H1 (cell line): Measurements from ENCODE around the gene PRR7. TPM values are rescaled to one million over a fixed set of nuclear protein-coding genes. Genes with fewer than 3 reads are reported as not detected.

Source experiments
- CTCF ChIA-PET: fragments of 300-600 bp; sonication (Branson Sonifier 250); formaldehyde crosslinking; loops from one replicate; lab custom pipeline; 2021; ENCODE audit not compliant: partially characterized antibody; lab: Charles Lee
- POLR2A ChIA-PET: fragments of 300-600 bp; sonication (Branson Sonifier 250); formaldehyde crosslinking; loops from one replicate; lab custom pipeline; 2021; ENCODE audit warnings: inconsistent platforms; ENCODE audit not compliant: partially characterized antibody; lab: Charles Lee
- DNase-seq, 2 experiments: peaks; one replicate each; pipeline versions ENCODE4 v3.0.0 to v3.0.0-alpha.2; 2010 to 2022; ENCODE audit warnings: low spot score in 2 of 2, low read depth in 1 of 2, mixed read lengths in 1 of 2
- FAIRE-seq: peaks from 2 replicates; lab custom pipeline; 2011; peaks lifted over from hg19 to GRCh38; lab: Jason Lieb, UNC
- H2AFZ ChIP-seq: 2 replicates; pipeline ENCODE4 v1.8.1; 2012; ENCODE audit warnings: low read length, inconsistent platforms
- H2AK5ac ChIP-seq: 2 replicates; pipeline ENCODE4 v1.6.1; 2013; ENCODE audit warnings: low read depth, low read length
- H2BK120ac ChIP-seq: replicated peaks from 2 replicates; pipeline ENCODE3; 2013; ENCODE audit warnings: low read depth, low read length, inconsistent platforms
- H2BK12ac ChIP-seq: 2 replicates; pipeline ENCODE4 v1.6.1; 2013; ENCODE audit warnings: low read depth, low read length
- H2BK15ac ChIP-seq: 2 replicates; pipeline ENCODE4 v1.6.1; 2013; ENCODE audit warnings: low read length
- H2BK20ac ChIP-seq: 2 replicates; pipeline ENCODE4 v1.6.1; 2013; ENCODE audit warnings: low read length
- H2BK5ac ChIP-seq: 2 replicates; pipeline ENCODE4 v1.6.1; 2013; ENCODE audit warnings: low read depth, low read length
- H3K14ac ChIP-seq: 2 replicates; pipeline ENCODE4 v1.6.1; 2013; ENCODE audit warnings: inconsistent platforms; ENCODE audit not compliant: insufficient read length
- H3K18ac ChIP-seq: 2 replicates; pipeline ENCODE4 v1.6.1; 2013; ENCODE audit warnings: low read length; ENCODE audit errors: extremely low read depth
- H3K23ac ChIP-seq: 2 replicates; pipeline ENCODE4 v1.6.1; 2013; ENCODE audit warnings: inconsistent platforms; ENCODE audit not compliant: insufficient read length
- H3K23me2 ChIP-seq: 2 replicates; pipeline ENCODE4 v1.6.1; 2013; ENCODE audit warnings: low read depth, low read length
- H3K27ac ChIP-seq: 2 replicates; pipeline ENCODE4 v1.6.1; 2011; ENCODE audit warnings: low read depth, low read length, inconsistent platforms
- H3K27me3 ChIP-seq, 4 experiments: replicated peaks in 1 of 4; 1 replicate in 1 of 4; 2 replicates in 3 of 4; pipeline versions ENCODE4 v1.6.1 to v1.8.1; 2011 to 2013; ENCODE audit warnings: low read length in 3 of 4, mild to moderate bottlenecking in 3 of 4, inconsistent platforms in 2 of 4, mixed read lengths in 2 of 4, moderate library complexity in 1 of 4; ENCODE audit not compliant: control insufficient read depth in 3 of 4, insufficient read depth in 3 of 4; ENCODE audit errors: extremely low read depth in 1 of 4
- H3K36me3 ChIP-seq, 4 experiments: 2 replicates each; pipeline versions ENCODE4 v1.6.1 to v1.8.1; 2011 to 2013; ENCODE audit warnings: mild to moderate bottlenecking in 4 of 4, low read length in 3 of 4, moderate library complexity in 2 of 4, control low read depth in 1 of 4, inconsistent platforms in 1 of 4; ENCODE audit not compliant: insufficient read depth in 4 of 4, control insufficient read depth in 2 of 4
- H3K4ac ChIP-seq: replicated peaks from 2 replicates; pipeline ENCODE3; 2013; ENCODE audit warnings: low read length, low read depth, mixed read lengths, inconsistent platforms; ENCODE audit not compliant: insufficient read length
- H3K4me1 ChIP-seq, 4 experiments: replicated peaks in 1 of 4; 1 replicate in 1 of 4; 2 replicates in 3 of 4; pipeline versions ENCODE4 v1.6.1 to v1.8.1; 2011 to 2013; ENCODE audit warnings: low read length in 3 of 4, inconsistent platforms in 2 of 4, mixed read lengths in 1 of 4; ENCODE audit not compliant: insufficient read depth in 4 of 4, control insufficient read depth in 3 of 4
- H3K4me2 ChIP-seq, 2 experiments: 2 replicates each; pipeline versions ENCODE4 v1.6.1 to v1.8.1; 2011 to 2013; ENCODE audit warnings: low read depth in 2 of 2, low read length in 2 of 2, control low read depth in 1 of 2, inconsistent platforms in 1 of 2, mild to moderate bottlenecking in 1 of 2; ENCODE audit not compliant: insufficient read depth in 1 of 2
- H3K4me3 ChIP-seq, 4 experiments: fragments of 200-600, 300-600 bp in 1 of 4; sonication (generic), shearing (Covaris generic), sonication (Bioruptor Twin) in 1 of 4; 2 replicates each; pipeline versions ENCODE4 v1.5.1 to v1.8.1; 2011 to 2016; ENCODE audit warnings: low read length in 4 of 4, low read depth in 3 of 4, control low read depth in 2 of 4, inconsistent platforms in 2 of 4, mild to moderate bottlenecking in 2 of 4, mixed read lengths in 1 of 4, moderate library complexity in 1 of 4; ENCODE audit not compliant: insufficient read depth in 2 of 4; ENCODE audit errors: extremely low read depth in 1 of 4
- H3K56ac ChIP-seq: replicated peaks from 2 replicates; pipeline ENCODE3; 2013; ENCODE audit warnings: low read depth, mild to moderate bottlenecking, mixed read lengths, low read length, inconsistent platforms; ENCODE audit not compliant: insufficient read length
- H3K79me1 ChIP-seq: 2 replicates; pipeline ENCODE4 v1.6.1; 2013; ENCODE audit warnings: low read depth, low read length, control low read depth
- H3K79me2 ChIP-seq, 2 experiments: 2 replicates each; pipeline versions ENCODE4 v1.6.1 to v1.8.1; 2012 to 2013; ENCODE audit warnings: low read length in 2 of 2, mild to moderate bottlenecking in 2 of 2, inconsistent platforms in 1 of 2; ENCODE audit not compliant: insufficient read depth in 2 of 2, control insufficient read depth in 1 of 2
- H3K9ac ChIP-seq, 4 experiments: replicated peaks in 1 of 4; 1 replicate in 1 of 4; 2 replicates in 3 of 4; pipeline versions ENCODE4 v1.6.1 to v1.8.1; 2011 to 2013; ENCODE audit warnings: low read depth in 3 of 4, low read length in 3 of 4, control low read depth in 2 of 4, mild to moderate bottlenecking in 2 of 4, moderate library complexity in 2 of 4, inconsistent platforms in 1 of 4; ENCODE audit errors: extremely low read depth in 1 of 4
- H3K9me3 ChIP-seq, 2 experiments: 2 replicates each; pipeline versions ENCODE4 v1.6.1 to v1.8.1; 2012 to 2013; ENCODE audit warnings: mild to moderate bottlenecking in 2 of 2, moderate library complexity in 2 of 2, control low read depth in 1 of 2, inconsistent platforms in 1 of 2, low read depth in 1 of 2, low read length in 1 of 2, mixed read lengths in 1 of 2; ENCODE audit not compliant: insufficient read depth in 2 of 2
- H4K20me1 ChIP-seq, 2 experiments: replicated peaks in 1 of 2; 2 replicates each; pipeline versions ENCODE3 to v1.8.1; 2011 to 2013; ENCODE audit warnings: inconsistent platforms in 2 of 2, low read length in 2 of 2, mild to moderate bottlenecking in 1 of 2; ENCODE audit not compliant: insufficient read depth in 2 of 2, control insufficient read depth in 1 of 2
- H4K5ac ChIP-seq: 2 replicates; pipeline ENCODE4 v1.6.1; 2013; ENCODE audit warnings: low read length, low read depth, mixed read lengths, inconsistent platforms; ENCODE audit not compliant: insufficient read length
- H4K8ac ChIP-seq: 2 replicates; pipeline ENCODE4 v1.8.0; 2013; ENCODE audit warnings: mild to moderate bottlenecking, moderate library complexity, low read length, inconsistent platforms; ENCODE audit not compliant: insufficient read depth; ENCODE audit errors: extremely low read depth
- H4K91ac ChIP-seq: replicated peaks from 2 replicates; pipeline ENCODE3; 2013; ENCODE audit warnings: low read length, mixed read lengths, inconsistent platforms; ENCODE audit not compliant: insufficient read length
- CREB1 ChIP-seq: IDR thresholded peaks from 2 replicates; pipeline ENCODE4 v1.6.1; 2012; ENCODE audit warnings: inconsistent platforms
- EGR1 ChIP-seq: IDR thresholded peaks from 2 replicates; pipeline ENCODE4 v1.6.1; 2011; ENCODE audit warnings: low read depth, low read length, borderline replicate concordance
- FOSL1 ChIP-seq: IDR thresholded peaks from 2 replicates; pipeline ENCODE4 v1.6.1; 2011; ENCODE audit warnings: mild to moderate bottlenecking, low read depth, low read length, moderate library complexity; ENCODE audit not compliant: insufficient read depth
- HDAC2 ChIP-seq, 2 experiments: fragments of 300-600 bp in 1 of 2; sonication (generic) in 1 of 2; IDR thresholded peaks; 2 replicates each; pipeline ENCODE4 v1.6.1; 2011 to 2012; ENCODE audit warnings: low read depth in 2 of 2, low read length in 2 of 2, mild to moderate bottlenecking in 2 of 2, moderate library complexity in 2 of 2, borderline replicate concordance in 1 of 2, inconsistent platforms in 1 of 2
- JUN ChIP-seq: IDR thresholded peaks from 2 replicates; pipeline ENCODE4 v1.6.1; 2011; ENCODE audit warnings: low read depth, mild to moderate bottlenecking, improper control_type of control experiment, low read length
- RNF2 ChIP-seq: fragments of 200-900, 300-1000 bp; sonication (generic); IDR thresholded peaks from 2 replicates; pipeline ENCODE4 v1.7.1; 2016; ENCODE audit warnings: borderline replicate concordance, low read depth, mild to moderate bottlenecking, antibody characterized with exemption, low read length; ENCODE audit not compliant: poor library complexity, severe bottlenecking; ENCODE audit errors: missing control alignments
- TBP ChIP-seq: IDR thresholded peaks from 2 replicates; pipeline ENCODE4 v1.6.1; 2011; ENCODE audit warnings: low read depth, low read length, improper control_type of control experiment
- TCF12 ChIP-seq: IDR thresholded peaks from 2 replicates; pipeline ENCODE4 v1.6.1; 2011; ENCODE audit warnings: low read depth, mild to moderate bottlenecking, low read length
- WGBS, 2 experiments: shearing (Covaris generic) in 1 of 2; methylation state at CpG; one replicate each; pipeline versions ENCODE4 v1.1.6 to v1.1.7; 2013 to 2015; ENCODE audit warnings: low lambda C conversion rate in 2 of 2, mixed read lengths in 2 of 2, inconsistent platforms in 1 of 2, low coverage in 1 of 2, missing lambda C conversion rate in 1 of 2; ENCODE audit not compliant: insufficient replicate concordance in 2 of 2, insufficient coverage in 1 of 2, insufficient read length in 1 of 2; ENCODE audit errors: extremely low coverage in 1 of 2, missing lambda C conversion rate in 1 of 2; 5-methylcytosine and 5-hydroxymethylcytosine counted together
- polyA plus RNA-seq, 7 experiments: library from polyadenylated mRNA; depleted of rRNA in 3 of 7; stranded (reverse) in 5 of 7; unstranded in 2 of 7; fragments of >200 nt in 5 of 7; fragments of 200-250 nt in 2 of 7; gene quantifications; 1 replicate in 5 of 7; 2 replicates in 1 of 7; 4 replicates in 1 of 7; pipeline versions ENCODE4 v1.2.1 to v1.2.3, GENCODE V29; 2011 to 2013; ENCODE audit warnings: missing spikeins in 2 of 7, mixed read lengths in 2 of 7
- total RNA-seq: library from RNA; stranded (reverse); fragmentation: NEBNext Ultra II Directional; extraction: Animal tissue kit (Norgen Biotek cat#: 25700); gene quantifications from 2 replicates; pipeline ENCODE4 v1.2.1, GENCODE V29; 2021

Gene PRR7
- total and polyA plus RNA-seq, 2 of the 8 experiments (the other 6 are each of a cell fraction or from before 2014, with no cell fraction given): 8.0 to 11.8 TPM

DNA sequence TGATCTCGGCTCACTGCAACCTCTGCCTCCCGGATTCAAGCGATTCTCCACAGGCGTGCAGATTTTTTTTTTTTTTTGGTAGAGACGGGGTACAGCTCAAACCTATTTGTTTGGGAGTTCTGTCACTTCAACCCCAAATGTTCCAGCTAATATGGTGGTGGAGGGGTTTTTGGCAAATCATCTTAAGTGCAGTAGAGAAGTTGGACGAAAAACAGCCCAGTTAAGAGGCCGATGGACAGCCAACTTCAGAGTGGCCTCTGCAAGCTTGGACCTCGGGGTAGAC is 756 bp upstream of the PRR7 start:
- FAIRE-seq (no peak), DNase-seq (no peak)
- Histone ChIP-seq H3K23me2 (peaks cover 9% of the 10 kb centered on the region), H2AK5ac (no peak overlapping the region), H3K4me1 (peaks cover 0 to 30% (median 15%) of the 10 kb centered on the region in 4 experiments; a peak in 6 of 7 replicates), H4K20me1 (peaks cover 0 to 7% of the 10 kb centered on the region in 2 experiments), H2AFZ (no peak overlapping the region), H3K9ac (peak overlapping the region in 3 of 4 experiments; percentile 7 to 76 (median 74); a peak in 3 of 7 replicates), H4K91ac (no peak overlapping the region), H2BK20ac (no peak overlapping the region), H3K18ac (peak overlapping the region; percentile 84; the same call in 1 of the 2 replicates), H2BK12ac (no peak overlapping the region), H3K27me3 (peaks cover 0 to 13% (median 5%) of the 10 kb centered on the region in 4 experiments; a peak in 5 of 7 replicates), H3K9me3 (no peaks in the 10 kb centered on the region), H3K27ac (no peak overlapping the region), H3K4ac (no peak overlapping the region), H3K36me3 (peaks cover 2 to 4% (median 3%) of the 10 kb centered on the region in 4 experiments; a peak in 2 of 8 replicates), H3K4me3 (peak overlapping the region; percentile 43 to 74 (median 64); a peak in 7 of 8 replicates), H2BK15ac (no peak overlapping the region), H3K23ac (no peak overlapping the region), H4K8ac (no peak overlapping the region), H3K56ac (no peak overlapping the region), H3K14ac (no peak overlapping the region), H3K4me2 (peak overlapping the region; percentile 89 to 93), H2BK120ac (no peak overlapping the region), H3K79me1 (no peaks in the 10 kb centered on the region; the same call in none of the 2 replicates), H2BK5ac (0 out of 2 replicates have a peak overlapping the region, but pooled peaks have one; percentile 35), H4K5ac (peak overlapping the region; percentile 15), H3K79me2 (no peaks in the 10 kb centered on the region)
- CTCF ChIA-PET: interaction anchor here (0.5 to 23.6 kb wide), 16 partner anchors 8 to 737 kb away, joined by 3 to 430 read pairs (median 5); partner anchors contain the start of genes F12, PDLIM7, PFN3 and SLC34A1
- WGBS, 2 experiments: 60% methylated on average over 6 of the region's 8 CpGs; no CpG with 5 or more reads in 1 of the 2 experiments
- TF ChIP-seq HDAC2 (IDR thresholded peaks at IDR 0.05; ENCODE audit: borderline replicate concordance in 1 of 2, low read depth in 2 of 2, low read length in 2 of 2): no peak
- TF ChIP-seq TCF12: no peak
- TF ChIP-seq TBP: no peak
- TF ChIP-seq EGR1: no peak
- no peak for TF ChIP-seq FOSL1
- TF ChIP-seq JUN: no peak
- no peak for TF ChIP-seq CREB1
- TF ChIP-seq RNF2: no peak
- POLR2A ChIA-PET: interaction anchor here (0.6 to 67.5 kb wide), 16 partner anchors 9 to 154 kb away, joined by 3 to 3349 read pairs (median 9); partner anchors contain the start of genes DBN1, DOK3, F12 and GRK6
